Activated naive CD4-positive, alpha-beta T cell (primary cell): ENCODE results near the gene FBXL15.

Experiments used
- DNase-seq, 4 experiments: peaks; one replicate each; lab custom pipeline; 2025; lab: John Stamatoyannopoulos, UW

The FBXL15 gene

DNA sequence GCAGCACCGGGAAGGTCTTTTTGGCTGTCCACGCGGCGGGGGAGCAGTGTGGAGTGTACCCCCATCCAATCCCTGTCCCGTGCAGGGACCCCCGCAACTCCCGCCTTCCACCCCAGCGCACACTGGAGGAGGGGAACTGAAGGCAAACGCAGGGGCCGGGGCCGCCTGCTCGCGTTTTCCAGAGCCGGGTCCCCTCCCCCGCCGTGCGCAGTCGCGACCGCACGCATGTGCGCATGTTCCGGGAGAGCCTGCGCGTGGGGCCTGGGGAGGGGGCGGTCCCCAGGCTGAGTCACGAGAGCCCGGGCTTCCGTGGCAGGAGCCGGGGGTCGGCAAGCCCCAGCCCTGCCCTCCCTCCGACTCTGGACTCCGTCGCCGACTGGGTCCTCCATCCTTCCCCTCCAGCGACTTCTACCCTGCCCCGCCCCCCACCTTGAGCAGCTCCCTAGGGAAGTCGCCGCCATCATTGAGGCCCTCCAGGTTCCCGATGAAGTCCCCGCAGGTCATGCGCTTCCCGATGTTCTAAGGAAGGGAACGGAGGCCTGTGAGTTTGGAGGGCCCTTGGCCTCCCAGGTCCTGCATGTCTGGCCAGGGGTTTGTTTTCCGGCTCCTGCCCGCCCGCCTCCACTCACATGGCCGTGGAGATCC, 10.1 kb upstream of the FBXL15 start:
- peak in 1 of 4 experiments; percentile 64 for DNase-seq

DNA sequence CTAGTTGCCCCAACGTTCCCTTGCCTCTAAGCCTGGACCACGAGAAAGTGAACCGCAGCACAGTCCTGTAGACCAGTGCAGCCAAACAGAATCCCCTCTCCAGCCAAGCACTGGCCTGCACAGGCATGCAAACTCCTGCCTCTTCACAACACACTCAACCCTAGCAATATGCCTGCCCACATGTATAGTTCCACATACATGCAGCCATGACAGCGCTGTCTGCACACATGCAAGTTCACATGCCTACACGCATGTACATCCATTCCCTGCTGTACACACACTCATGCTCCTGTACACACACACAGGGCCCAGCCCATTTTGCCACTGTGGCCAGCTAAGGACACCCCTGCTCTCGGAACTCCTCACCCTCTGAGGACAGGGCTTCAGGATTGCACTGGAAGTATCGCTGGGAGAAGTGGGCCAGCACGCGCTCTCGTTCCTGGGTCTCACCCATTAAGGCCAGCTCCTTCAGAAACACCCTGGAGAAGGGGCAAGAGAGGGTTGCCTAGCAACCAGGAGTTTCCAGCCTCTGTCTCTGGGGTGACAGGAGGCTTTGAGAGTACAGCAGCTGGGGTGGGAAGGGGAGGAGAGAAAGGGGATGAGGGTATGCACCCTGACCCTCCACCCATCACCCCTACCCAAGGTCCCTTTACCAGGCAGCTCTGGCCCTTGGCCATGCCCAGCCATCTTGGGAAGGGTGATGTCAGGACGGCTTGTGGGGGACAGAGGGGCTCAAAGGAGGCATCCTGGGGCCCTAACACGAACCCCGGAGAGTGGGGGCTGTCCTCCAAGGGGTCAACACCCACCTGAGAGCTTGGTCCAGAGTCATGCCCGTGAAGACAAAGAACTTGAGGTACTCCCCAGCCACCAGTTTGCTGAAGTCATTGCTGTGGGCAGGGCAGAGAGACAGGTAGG, 9.0 kb upstream of the FBXL15 start:
- DNase-seq = no peak

GRCh38 chr10:102412293-102412692, 8.3 kb upstream of the FBXL15 start:
- no peak for DNase-seq

DNA sequence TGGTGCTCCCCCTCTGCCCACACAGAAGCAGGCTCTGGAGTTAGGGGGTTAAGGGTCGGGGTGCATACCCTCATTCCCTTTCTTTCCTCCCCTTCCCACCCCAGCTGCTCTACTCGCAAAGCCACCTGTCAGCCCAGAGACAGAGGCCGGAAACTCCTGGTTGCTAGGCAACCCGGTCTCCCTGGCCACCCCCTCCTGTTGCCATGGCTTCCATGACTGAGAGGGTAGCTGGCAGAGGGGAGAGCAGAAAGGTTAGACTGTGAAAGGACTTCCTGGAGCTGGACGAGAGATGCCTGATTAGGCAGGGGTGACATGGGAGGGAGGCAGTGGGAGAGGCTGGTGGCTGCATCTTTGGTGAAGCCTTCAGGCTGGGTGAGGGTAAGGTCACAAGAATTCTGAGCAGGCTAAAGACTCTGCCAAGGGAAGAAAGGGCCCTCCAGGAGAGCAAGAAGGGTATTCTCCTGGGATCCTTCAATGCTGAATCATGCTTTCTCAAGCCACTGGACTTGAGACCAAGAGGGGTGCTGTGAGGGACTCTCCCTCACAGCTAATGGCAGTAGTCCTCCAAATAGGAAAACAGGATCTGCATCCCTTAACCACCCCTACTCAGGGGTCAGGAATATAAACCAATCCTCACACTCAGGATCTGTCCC, 7.5 kb upstream of the FBXL15 start:
- no peak for DNase-seq

GRCh38 chr10:102413806-102414561, 6.7 kb upstream of the FBXL15 start:
- DNase-seq = no peak

GRCh38 chr10:102414749-102415148, 5.9 kb upstream of the FBXL15 start:
- DNase-seq = no peak

- no peak for DNase-seq
Observed at GRCh38 chr10:102416283-102416682, 4.4 kb upstream of the FBXL15 start.

- DNase-seq = no peak
Observed at GRCh38 chr10:102416695-102417094, 3.9 kb upstream of the FBXL15 start.

DNA sequence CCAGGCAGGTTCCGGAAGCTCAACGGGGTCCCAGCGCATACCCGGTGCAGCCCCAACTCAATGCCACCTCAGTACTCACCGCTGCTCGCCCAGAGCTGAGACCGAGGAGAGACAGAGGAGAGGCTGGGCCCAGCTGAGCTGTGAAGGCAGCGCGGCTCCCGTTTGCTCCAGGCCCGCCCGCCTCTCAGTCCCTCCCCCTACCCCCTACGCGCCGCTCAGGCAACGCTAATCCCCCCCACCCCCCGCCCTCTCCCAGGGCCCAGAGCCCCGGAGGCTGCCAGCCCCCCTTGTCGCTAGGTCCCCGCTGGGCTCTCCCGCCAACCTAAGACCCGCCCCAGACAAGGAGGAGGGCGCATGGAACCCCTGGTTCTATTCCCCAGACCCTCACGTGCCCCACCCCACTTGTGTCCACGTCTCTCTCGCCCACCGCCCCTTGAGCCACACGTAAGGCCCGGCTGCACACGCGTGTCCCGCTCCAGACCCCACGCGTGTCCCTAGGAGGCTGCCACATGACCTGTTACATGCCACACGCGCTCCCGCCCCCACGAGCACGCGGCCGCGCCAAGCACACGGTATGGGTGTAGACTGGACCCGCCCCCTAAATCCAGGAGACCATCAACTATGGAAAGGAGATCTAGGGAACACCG, 1.9 kb upstream of the FBXL15 start, which contains the start of gene PSD:
Gene PSD, minus strand, starts transcription at position 164 of the 647 bp plus-strand sequence. CDS start 1,747 bp downstream, outside the sequence.
- DNase-seq = no peak

- peak; percentile 37 to 66 (median 53) for DNase-seq
Observed at GRCh38 chr10:102419269-102420180, 1.1 kb upstream of the FBXL15 start.

DNA sequence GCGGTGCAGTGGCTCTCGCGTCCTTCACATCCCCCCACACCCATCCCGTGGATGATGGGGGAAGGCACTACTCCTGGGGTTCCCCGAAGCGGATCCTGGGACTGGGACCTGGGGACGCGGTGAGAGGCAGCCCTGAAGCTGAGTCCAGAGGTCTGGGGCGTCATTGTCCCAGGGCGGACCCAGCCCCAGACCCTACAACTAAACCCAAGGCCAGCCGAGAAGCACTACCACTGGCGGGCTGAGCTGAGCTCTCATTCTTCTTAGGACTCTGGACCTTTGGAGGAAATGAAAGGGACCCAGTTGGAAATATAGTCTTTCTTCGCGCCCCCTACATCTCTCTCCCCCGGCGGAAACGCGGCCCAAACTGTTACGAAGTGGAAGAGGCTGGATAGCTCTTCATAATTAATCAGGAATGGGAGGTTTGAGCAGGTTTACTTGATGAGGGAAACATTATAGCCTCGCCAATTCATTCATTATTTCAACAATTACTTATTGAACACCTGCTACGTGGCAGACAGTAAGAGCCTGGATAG, 389 bp upstream of the FBXL15 start:
- no peak for DNase-seq

- no peak for DNase-seq
Observed at GRCh38 chr10:102421507-102421756, 796 bp downstream of the FBXL15 start.

- DNase-seq = peak in 1 of 4 experiments; percentile 50
Observed at GRCh38 chr10:102421757-102422512, 1.3 kb downstream of the FBXL15 start.

DNA sequence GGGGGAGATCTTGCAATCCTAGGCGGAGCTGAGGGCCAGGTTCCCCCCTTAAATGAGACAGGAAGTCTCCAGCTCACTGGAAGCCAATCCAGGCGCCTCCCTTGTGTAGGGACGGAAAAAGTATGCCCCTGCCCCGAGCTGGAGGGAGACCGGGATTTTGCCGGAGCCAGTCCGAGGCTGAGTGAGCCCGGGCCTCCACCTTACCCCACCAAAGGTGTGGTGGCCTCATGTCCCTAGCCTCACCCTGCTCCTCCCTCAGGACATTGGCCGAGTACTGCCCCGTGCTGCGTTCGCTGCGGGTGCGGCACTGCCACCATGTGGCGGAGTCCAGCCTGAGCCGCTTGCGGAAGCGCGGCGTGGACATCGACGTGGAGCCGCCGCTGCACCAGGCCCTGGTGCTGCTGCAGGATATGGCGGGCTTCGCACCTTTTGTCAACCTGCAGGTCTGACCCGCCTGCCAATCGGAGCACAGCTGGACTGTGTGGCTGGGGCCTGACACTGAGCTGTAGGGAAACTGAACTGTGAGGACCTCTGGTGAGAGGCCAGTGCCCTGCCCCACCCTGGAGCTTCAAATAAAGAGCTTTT, 2.0 kb downstream of the FBXL15 start:
- DNase-seq = peak in 1 of 4 experiments; percentile 40

- DNase-seq = no peak
Observed at GRCh38 chr10:102423372-102423968, 2.8 kb downstream of the FBXL15 start.

DNA sequence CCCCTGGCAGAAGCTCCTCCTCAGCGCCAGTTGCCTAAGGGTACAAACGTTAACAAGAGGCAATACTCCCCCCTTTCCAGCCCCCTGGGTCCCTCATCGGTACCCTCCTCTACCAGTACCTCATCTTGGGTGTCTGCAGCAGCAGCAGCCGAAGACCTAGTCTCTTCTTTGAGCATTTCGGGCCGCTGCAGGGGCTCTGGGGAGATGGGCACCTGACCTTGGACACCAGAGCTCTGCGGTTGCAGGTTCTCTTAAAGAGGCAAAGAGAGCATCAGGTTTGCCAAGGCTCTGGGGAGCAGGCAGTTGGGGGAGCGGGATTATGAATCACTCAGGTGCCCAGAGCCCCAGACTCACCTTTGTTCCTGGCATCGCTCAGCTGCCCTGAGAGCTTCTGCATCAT, 3.5 kb downstream of the FBXL15 start:
- DNase-seq = no peak

GRCh38 chr10:102424916-102425315, 4.3 kb downstream of the FBXL15 start:
- no peak for DNase-seq

GRCh38 chr10:102425444-102425843, 4.8 kb downstream of the FBXL15 start:
- DNase-seq = no peak

DNA sequence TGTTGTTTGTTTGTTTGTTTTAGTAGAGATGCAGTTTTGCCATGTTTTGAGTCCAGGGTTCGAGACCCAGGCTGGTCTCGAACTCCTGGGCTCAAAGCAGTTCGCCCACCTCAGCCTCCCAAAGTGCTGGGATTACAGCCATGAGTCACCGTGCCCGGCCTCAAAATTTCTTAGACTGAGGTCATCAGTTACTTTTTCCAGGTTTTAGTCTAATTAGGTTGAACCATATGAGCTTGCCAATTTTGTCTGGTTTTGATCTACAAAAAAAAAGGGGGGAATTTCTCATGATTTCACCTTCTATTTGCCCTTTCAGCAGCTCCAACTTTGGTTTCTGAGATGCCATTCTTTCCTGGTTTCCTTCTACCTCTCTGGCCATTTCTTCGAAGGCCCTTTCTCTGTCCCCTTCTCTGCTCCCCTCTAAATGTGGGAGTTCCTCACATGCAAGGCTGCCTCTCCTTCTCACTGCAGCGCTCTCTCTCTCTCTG, 6.2 kb downstream of the FBXL15 start:
- no peak for DNase-seq
